NOMO-1 treated with DMSO at 0.1 percent for 48 hours (cell line): ENCODE measurements around the gene POLR3B.

Source experiments
- DNase-seq: peaks from one replicate; lab custom pipeline; 2025; ENCODE audit not compliant: unreplicated experiment; lab: John Stamatoyannopoulos, UW

Gene POLR3B

GRCh38 chr12:106527356-106527755 lies 169.8 kb downstream of the POLR3B start:
- DNase-seq = no peak

DNA sequence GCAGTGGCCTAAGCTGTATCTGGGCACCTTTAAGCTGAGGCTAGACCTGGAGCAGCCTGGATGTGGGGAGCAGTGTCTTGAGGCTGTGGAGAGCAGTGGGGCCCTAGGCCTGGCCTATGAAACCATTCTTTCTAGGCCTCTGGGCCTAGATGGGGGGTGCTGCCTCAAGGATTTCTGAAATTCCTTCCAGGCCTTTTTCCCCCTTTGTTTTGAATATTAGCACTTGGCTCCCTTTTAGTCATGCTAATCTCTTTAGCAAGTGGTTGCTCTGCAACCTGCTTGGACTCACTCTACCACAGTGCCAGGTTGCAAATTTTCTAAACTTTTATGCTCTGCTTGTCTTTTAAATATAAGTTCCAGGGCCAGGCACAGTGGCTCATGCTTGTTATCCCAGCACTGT lies 183.7 kb downstream of the POLR3B start:
- no peak for DNase-seq

- no peak for DNase-seq
These were observed 193.9 kb downstream of the POLR3B start for GRCh38 chr12:106551410-106551809.

DNA sequence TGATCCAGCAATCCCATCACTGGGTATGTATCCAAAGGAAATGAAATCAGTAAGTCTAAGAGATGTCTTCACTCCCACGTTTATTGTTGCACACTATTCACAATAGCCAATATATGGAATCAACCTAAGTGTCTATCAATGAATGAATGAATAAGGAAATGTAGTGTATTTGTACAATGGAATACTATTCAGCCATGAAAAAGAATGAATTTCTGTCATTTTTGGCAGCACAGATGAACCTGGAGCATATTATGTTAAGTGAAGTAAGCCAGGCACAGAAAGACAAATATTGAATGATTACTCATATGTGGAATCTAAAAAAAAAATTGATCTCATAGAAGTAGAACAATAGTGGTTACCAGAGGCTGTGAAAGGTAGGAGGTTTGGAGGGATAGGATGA lies 194.7 kb downstream of the POLR3B start:
- DNase-seq = no peak
